HG02852 (cell line): ENCODE data around the gene NDUFA13.

ENCODE experiments used
- ATAC-seq: cut with Tn5 transposase; IDR thresholded peaks from one replicate; pipeline ENCODE4 v1.9.1; 2021; ENCODE audit warnings: mild to moderate bottlenecking, moderate library complexity; ENCODE audit not compliant: unreplicated experiment

Gene NDUFA13

GRCh38 chr19:19531951-19532805 lies 16.2 kb downstream of the NDUFA13 start:
- ATAC-seq, result no peak

- no peak for ATAC-seq
Measured at GRCh38 chr19:19532806-19533701, 17.0 kb downstream of the NDUFA13 start.

- ATAC-seq, result no peak
Measured at GRCh38 chr19:19533841-19534240, 17.8 kb downstream of the NDUFA13 start.

- ATAC-seq, result no peak
Measured at GRCh38 chr19:19534556-19535265, 18.7 kb downstream of the NDUFA13 start.

GRCh38 chr19:19535311-19536191 lies 19.5 kb downstream of the NDUFA13 start:
- ATAC-seq, result no peak

- no peak for ATAC-seq
Measured at GRCh38 chr19:19537075-19538048, 21.3 kb downstream of the NDUFA13 start.

- no peak for ATAC-seq
Measured at GRCh38 chr19:19538061-19538784, 22.2 kb downstream of the NDUFA13 start, which contains the start of gene CILP2. Gene CILP2 (plus strand): TSS chr19:19538265. CDS start chr19:19538350, 85 bp downstream.

- ATAC-seq, result no peak
Measured at GRCh38 chr19:19538785-19539166, 22.8 kb downstream of the NDUFA13 start.

GRCh38 chr19:19539698-19540063 lies 23.7 kb downstream of the NDUFA13 start:
- no peak for ATAC-seq

- no peak for ATAC-seq
Measured at GRCh38 chr19:19540064-19540714, 24.2 kb downstream of the NDUFA13 start.

- no peak for ATAC-seq
Measured at GRCh38 chr19:19540715-19541515, 24.9 kb downstream of the NDUFA13 start.

GRCh38 chr19:19541616-19542015 lies 25.6 kb downstream of the NDUFA13 start:
- no peak for ATAC-seq

- ATAC-seq, result no peak
Measured at GRCh38 chr19:19542507-19542906, 26.5 kb downstream of the NDUFA13 start.

- no peak for ATAC-seq
Measured at GRCh38 chr19:19543101-19543500, 27.1 kb downstream of the NDUFA13 start.

GRCh38 chr19:19543640-19544039 lies 27.6 kb downstream of the NDUFA13 start:
- ATAC-seq, result no peak

- ATAC-seq, result no peak
Measured at GRCh38 chr19:19544257-19544953, 28.4 kb downstream of the NDUFA13 start.
